Measurements from ENCODE around the gene ZFAND2A.
"Not testable (repeated sequence)": the region's sequence is repeated elsewhere in the genome, so short reads cannot be mapped to it uniquely, and the experiment has no call there.

GRCh38 chr7:1159231-1159630, 765 bp downstream of the ZFAND2A start:
- TF ChIP-seq, protein P1, sequence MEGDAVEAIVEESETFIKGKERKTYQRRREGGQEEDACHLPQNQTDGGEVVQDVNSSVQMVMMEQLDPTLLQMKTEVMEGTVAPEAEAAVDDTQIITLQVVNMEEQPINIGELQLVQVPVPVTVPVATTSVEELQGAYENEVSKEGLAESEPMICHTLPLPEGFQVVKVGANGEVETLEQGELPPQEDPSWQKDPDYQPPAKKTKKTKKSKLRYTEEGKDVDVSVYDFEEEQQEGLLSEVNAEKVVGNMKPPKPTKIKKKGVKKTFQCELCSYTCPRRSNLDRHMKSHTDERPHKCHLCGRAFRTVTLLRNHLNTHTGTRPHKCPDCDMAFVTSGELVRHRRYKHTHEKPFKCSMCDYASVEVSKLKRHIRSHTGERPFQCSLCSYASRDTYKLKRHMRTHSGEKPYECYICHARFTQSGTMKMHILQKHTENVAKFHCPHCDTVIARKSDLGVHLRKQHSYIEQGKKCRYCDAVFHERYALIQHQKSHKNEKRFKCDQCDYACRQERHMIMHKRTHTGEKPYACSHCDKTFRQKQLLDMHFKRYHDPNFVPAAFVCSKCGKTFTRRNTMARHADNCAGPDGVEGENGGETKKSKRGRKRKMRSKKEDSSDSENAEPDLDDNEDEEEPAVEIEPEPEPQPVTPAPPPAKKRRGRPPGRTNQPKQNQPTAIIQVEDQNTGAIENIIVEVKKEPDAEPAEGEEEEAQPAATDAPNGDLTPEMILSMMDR (conservative IDR thresholded peaks at IDR 0.05; ENCODE audit: low read depth, low read length), result not testable (repeated sequence)
- not testable (repeated sequence) for TF ChIP-seq EZH2 (IDR thresholded peaks at IDR 0.05; ENCODE audit: low read length, unreplicated experiment); EZH2phosphoT487 (IDR thresholded peaks at IDR 0.05; ENCODE audit: borderline replicate concordance, low read length)
